ENCODE results near the gene XPR1. TPM values are rescaled to one million over a fixed set of nuclear protein-coding genes. Genes with fewer than 3 reads are reported as not detected.

Gene XPR1
- total and polyA plus RNA-seq, 2 donors (not counting 3 experiments of a cell fraction or from before 2014, with no cell fraction given): 23.9 to 26.7 TPM

DNA sequence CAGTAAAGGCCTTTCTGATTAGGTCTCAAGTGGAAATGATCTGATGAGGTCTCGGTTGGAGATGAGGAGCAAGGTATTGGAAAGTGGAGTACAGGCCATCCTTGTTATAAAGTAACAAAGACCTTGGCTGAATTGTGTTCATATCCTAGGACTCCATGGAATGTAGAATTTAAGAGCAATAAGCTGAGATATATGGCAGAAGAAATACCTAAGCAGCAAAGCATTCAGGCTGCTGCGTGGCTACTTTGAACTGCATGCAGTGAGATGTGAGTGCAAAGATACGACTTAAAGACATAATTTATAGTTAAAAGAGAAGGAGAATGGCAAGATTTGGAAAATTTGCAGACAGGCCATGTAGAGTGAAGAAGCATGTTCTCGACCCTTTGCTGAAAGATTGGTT, 11.2 kb upstream of the XPR1 start:
- Histone ChIP-seq H3K9me1 (replicated peaks; ENCODE audit: control insufficient read depth, extremely low read depth, insufficient read depth, low read length) (no peaks in the 10 kb centered on the region), H3K9ac (replicated peaks; ENCODE audit: extremely low read depth, insufficient read depth, low read length) (no peak overlapping the region), H3K4me1 (ENCODE audit: control insufficient read depth, extremely low read depth, insufficient read depth, low read length) (peaks cover 6% of the 10 kb centered on the region), H3K36me3 (ENCODE audit: control insufficient read depth in 2 of 2, extremely low read depth in 1 of 2, insufficient read depth in 2 of 2, low read length in 2 of 2) (no peaks in the 10 kb centered on the region), H3K9me3 (replicated peaks; ENCODE audit: control insufficient read depth, insufficient read depth, low read length) (no peaks in the 10 kb centered on the region), H2AFZ (ENCODE audit: low read depth, low read length) (no peak overlapping the region), H4K20me1 (replicated peaks; ENCODE audit: control insufficient read depth, extremely low read depth, insufficient read depth, low read length) (no peaks in the 10 kb centered on the region), H3K79me2 (ENCODE audit: control insufficient read depth, insufficient read depth, low read length) (no peaks in the 10 kb centered on the region), H3K4me3 (replicated peaks in 1 of 3; ENCODE audit: insufficient read depth in 1 of 3, low read depth in 1 of 3, low read length in 3 of 3) (no peak overlapping the region), H3K27ac (ENCODE audit: insufficient read depth, low read depth, low read length) (no peak overlapping the region), H3K27me3 (ENCODE audit: control insufficient read depth in 2 of 2, insufficient read depth in 2 of 2, low read length in 2 of 2) (peaks cover 5 to 9% of the 10 kb centered on the region in 2 experiments), H3K4me2 (ENCODE audit: insufficient read depth, low read length) (no peak overlapping the region)
- DNase-seq (ENCODE audit: low read depth, low spot score) (no peak), FAIRE-seq (no peak)
- ChIA-PET POLR2A (no interaction called here), CTCF (interaction anchor here (1.7 to 3.0 kb wide), 2 partner anchors 11 to 243 kb away, joined by 7 to 13 read pairs; partner anchors contain the start of gene XPR1)
- TF ChIP-seq MYC (IDR thresholded peaks at IDR 0.05; ENCODE audit: low read depth, low read length): no peak
- TF ChIP-seq GATA2 (IDR thresholded peaks at IDR 0.05; ENCODE audit: insufficient read depth, insufficient read length, low read depth, low read length): no peak
- no peak for TF ChIP-seq FOS (IDR thresholded peaks at IDR 0.05; ENCODE audit: borderline replicate concordance, insufficient read depth, low read length)
- no peak for TF ChIP-seq POLR2A (IDR thresholded peaks at IDR 0.05; ENCODE audit: low read depth, low read length)
- TF ChIP-seq JUN (IDR thresholded peaks at IDR 0.05; ENCODE audit: borderline replicate concordance, insufficient read depth, insufficient read length, low read depth): no peak
- TF ChIP-seq EZH2 (IDR thresholded peaks at IDR 0.05; ENCODE audit: borderline replicate concordance, low read depth, low read length, severe bottlenecking): no peak
- TF ChIP-seq, protein P1, sequence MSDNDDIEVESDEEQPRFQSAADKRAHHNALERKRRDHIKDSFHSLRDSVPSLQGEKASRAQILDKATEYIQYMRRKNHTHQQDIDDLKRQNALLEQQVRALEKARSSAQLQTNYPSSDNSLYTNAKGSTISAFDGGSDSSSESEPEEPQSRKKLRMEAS (IDR thresholded peaks at IDR 0.05; ENCODE audit: insufficient read depth, insufficient read length): no peak
- TF ChIP-seq POLR2AphosphoS5 (IDR thresholded peaks at IDR 0.05; ENCODE audit: insufficient read depth, low read depth, low read length): no peak
- TF ChIP-seq, protein P2, sequence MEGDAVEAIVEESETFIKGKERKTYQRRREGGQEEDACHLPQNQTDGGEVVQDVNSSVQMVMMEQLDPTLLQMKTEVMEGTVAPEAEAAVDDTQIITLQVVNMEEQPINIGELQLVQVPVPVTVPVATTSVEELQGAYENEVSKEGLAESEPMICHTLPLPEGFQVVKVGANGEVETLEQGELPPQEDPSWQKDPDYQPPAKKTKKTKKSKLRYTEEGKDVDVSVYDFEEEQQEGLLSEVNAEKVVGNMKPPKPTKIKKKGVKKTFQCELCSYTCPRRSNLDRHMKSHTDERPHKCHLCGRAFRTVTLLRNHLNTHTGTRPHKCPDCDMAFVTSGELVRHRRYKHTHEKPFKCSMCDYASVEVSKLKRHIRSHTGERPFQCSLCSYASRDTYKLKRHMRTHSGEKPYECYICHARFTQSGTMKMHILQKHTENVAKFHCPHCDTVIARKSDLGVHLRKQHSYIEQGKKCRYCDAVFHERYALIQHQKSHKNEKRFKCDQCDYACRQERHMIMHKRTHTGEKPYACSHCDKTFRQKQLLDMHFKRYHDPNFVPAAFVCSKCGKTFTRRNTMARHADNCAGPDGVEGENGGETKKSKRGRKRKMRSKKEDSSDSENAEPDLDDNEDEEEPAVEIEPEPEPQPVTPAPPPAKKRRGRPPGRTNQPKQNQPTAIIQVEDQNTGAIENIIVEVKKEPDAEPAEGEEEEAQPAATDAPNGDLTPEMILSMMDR (IDR thresholded peaks at IDR 0.05; ENCODE audit: extremely low read depth in 1 of 2, insufficient read depth in 1 of 2, low read depth in 1 of 2, low read length in 2 of 2): no peak
- no TSS peak for BruUV-seq (replicated peaks)
- dilution Hi-C loops (cut with MboI; ENCODE audit: extremely low pct_ligation_motif_present, low sequenced_read_pairs) (no loop called here), intact Hi-C loops (cut with micrococcal nuclease) (no loop called here)

All from endothelial cell of umbilical vein (primary cell).